ENCODE measurements around the gene TSPAN9. TPM values are rescaled to one million over a fixed set of nuclear protein-coding genes. Genes with fewer than 3 reads are reported as not detected.

Gene TSPAN9
- total and polyA plus RNA-seq, 2 experiments from 2014 or later = 6.0 to 31.5 TPM

DNA sequence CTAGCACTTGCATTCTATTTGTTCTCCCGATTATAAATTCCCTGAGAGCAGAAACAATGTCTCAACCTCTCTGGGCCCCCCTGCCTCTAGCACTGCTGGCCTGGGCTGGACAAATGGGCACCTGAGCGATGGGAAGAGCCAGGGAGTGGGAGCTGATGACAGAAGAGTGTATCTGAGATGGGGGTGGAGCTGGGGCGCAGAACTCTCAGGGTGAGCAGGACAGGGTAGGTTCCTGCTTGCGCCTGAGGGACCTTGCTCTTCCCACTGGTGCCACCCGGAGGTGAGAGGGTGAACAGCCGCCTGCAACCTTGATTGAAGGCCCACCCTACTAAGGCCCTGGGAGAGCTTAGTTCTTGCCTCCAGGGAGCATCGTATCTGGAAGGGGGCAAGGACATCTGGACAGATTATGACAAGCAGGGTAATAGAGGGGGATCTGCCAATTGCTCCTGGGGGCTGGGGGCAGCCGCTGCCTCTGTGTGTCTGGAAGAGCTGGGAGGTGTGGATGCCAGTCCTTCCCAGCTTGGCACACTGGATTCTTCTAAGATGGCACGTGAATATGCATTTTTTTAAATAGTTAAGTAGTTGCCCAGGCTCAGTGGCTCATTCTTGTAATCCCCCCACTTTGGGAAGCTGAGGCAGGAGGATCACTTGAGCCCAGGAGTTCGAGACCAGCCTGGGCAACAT lies 43.0 kb upstream of the TSPAN9 start:
- Mint-ChIP-seq H3K4me1 (peaks cover 9% of the 10 kb centered on the region), H3K27me3 (ENCODE audit: insufficient read depth, low read depth, poor library complexity) (peaks cover 17% of the 10 kb centered on the region), H3K9me3 (no peaks in the 10 kb centered on the region), H3K27ac (peak overlapping the region; percentile 71), H3K36me3 (ENCODE audit: low read depth) (peaks cover 56% of the 10 kb centered on the region), H3K4me3 (no peak overlapping the region)
- H3F3A ChIP-seq (replicated peaks; ENCODE audit: low read depth) = peaks cover 29% of the 10 kb centered on the region
- H3K36me3 ChIP-seq (ENCODE audit: insufficient read depth) = peaks cover 19% of the 10 kb centered on the region
- H3K9me2 ChIP-seq (ENCODE audit: insufficient read depth) = no peaks in the 10 kb centered on the region
- H3K27ac ChIP-seq (ENCODE audit: low read depth) = peak overlapping the region; percentile 87; the same call in 1 of the 2 replicates
- H2AFZ ChIP-seq = no peak overlapping the region
- no peaks in the 10 kb centered on the region for H3K4me1 ChIP-seq (ENCODE audit: insufficient read depth)
- TF ChIP-seq, protein P1, sequence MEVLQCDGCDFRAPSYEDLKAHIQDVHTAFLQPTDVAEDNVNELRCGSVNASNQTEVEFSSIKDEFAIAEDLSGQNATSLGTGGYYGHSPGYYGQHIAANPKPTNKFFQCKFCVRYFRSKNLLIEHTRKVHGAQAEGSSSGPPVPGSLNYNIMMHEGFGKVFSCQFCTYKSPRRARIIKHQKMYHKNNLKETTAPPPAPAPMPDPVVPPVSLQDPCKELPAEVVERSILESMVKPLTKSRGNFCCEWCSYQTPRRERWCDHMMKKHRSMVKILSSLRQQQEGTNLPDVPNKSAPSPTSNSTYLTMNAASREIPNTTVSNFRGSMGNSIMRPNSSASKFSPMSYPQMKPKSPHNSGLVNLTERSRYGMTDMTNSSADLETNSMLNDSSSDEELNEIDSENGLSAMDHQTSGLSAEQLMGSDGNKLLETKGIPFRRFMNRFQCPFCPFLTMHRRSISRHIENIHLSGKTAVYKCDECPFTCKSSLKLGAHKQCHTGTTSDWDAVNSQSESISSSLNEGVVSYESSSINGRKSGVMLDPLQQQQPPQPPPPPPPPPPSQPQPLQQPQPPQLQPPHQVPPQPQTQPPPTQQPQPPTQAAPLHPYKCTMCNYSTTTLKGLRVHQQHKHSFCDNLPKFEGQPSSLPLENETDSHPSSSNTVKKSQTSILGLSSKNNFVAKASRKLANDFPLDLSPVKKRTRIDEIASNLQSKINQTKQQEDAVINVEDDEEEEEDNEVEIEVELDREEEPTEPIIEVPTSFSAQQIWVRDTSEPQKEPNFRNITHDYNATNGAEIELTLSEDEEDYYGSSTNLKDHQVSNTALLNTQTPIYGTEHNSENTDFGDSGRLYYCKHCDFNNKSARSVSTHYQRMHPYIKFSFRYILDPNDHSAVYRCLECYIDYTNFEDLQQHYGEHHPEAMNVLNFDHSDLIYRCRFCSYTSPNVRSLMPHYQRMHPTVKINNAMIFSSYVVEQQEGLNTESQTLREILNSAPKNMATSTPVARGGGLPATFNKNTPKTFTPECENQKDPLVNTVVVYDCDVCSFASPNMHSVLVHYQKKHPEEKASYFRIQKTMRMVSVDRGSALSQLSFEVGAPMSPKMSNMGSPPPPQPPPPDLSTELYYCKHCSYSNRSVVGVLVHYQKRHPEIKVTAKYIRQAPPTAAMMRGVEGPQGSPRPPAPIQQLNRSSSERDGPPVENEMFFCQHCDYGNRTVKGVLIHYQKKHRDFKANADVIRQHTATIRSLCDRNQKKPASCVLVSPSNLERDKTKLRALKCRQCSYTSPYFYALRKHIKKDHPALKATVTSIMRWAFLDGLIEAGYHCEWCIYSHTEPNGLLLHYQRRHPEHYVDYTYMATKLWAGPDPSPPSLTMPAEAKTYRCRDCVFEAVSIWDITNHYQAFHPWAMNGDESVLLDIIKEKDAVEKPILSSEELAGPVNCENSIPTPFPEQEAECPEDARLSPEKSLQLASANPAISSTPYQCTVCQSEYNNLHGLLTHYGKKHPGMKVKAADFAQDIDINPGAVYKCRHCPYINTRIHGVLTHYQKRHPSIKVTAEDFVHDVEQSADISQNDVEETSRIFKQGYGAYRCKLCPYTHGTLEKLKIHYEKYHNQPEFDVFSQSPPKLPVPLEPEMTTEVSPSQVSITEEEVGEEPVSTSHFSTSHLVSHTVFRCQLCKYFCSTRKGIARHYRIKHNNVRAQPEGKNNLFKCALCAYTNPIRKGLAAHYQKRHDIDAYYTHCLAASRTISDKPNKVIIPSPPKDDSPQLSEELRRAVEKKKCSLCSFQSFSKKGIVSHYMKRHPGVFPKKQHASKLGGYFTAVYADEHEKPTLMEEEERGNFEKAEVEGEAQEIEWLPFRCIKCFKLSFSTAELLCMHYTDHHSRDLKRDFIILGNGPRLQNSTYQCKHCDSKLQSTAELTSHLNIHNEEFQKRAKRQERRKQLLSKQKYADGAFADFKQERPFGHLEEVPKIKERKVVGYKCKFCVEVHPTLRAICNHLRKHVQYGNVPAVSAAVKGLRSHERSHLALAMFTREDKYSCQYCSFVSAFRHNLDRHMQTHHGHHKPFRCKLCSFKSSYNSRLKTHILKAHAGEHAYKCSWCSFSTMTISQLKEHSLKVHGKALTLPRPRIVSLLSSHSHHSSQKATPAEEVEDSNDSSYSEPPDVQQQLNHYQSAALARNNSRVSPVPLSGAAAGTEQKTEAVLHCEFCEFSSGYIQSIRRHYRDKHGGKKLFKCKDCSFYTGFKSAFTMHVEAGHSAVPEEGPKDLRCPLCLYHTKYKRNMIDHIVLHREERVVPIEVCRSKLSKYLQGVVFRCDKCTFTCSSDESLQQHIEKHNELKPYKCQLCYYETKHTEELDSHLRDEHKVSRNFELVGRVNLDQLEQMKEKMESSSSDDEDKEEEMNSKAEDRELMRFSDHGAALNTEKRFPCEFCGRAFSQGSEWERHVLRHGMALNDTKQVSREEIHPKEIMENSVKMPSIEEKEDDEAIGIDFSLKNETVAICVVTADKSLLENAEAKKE (CRISPR knock-in tag; IDR thresholded peaks at IDR 0.05) = no peak
- TF ChIP-seq STAT1 (IDR thresholded peaks at IDR 0.05; ENCODE audit: unreplicated experiment) (no peak), REST (IDR thresholded peaks at IDR 0.05; ENCODE audit: unreplicated experiment) (no peak), CTCF (conservative IDR thresholded peaks at IDR 0.05; ENCODE audit: low read depth in 2 of 2) (peak; percentile 66 to 87)
- TF ChIP-seq, protein P2, sequence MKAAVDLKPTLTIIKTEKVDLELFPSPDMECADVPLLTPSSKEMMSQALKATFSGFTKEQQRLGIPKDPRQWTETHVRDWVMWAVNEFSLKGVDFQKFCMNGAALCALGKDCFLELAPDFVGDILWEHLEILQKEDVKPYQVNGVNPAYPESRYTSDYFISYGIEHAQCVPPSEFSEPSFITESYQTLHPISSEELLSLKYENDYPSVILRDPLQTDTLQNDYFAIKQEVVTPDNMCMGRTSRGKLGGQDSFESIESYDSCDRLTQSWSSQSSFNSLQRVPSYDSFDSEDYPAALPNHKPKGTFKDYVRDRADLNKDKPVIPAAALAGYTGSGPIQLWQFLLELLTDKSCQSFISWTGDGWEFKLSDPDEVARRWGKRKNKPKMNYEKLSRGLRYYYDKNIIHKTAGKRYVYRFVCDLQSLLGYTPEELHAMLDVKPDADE (IDR thresholded peaks at IDR 0.05) = no peak
- no peaks in the 10 kb centered on the region for H3K27me3 ChIP-seq (ENCODE audit: insufficient read depth)
- no peak overlapping the region for H3K4me2 ChIP-seq
- ATAC-seq (peak; percentile 95), DNase-seq (ENCODE audit: low spot score) (peak; percentile 94)
- peaks cover 31% of the 10 kb centered on the region for H4K20me1 ChIP-seq (replicated peaks; ENCODE audit: insufficient read depth)
- no peaks in the 10 kb centered on the region for H3K79me2 ChIP-seq (replicated peaks; ENCODE audit: insufficient read depth)
- no peak overlapping the region for H3K4me3 ChIP-seq
